ENCODE data around the gene TNRC6C. TPM values are rescaled to one million over a fixed set of nuclear protein-coding genes. Genes with fewer than 3 reads are reported as not detected.
A peak's percentile ranks its signal among the peaks of the same experiment; 100 is the strongest.

TNRC6C gene
- polyA plus RNA-seq, 3 donors: 0.38 to 0.80 (median 0.46) TPM

GRCh38 chr17:77929180-77929564, 29.3 kb upstream of the TNRC6C start:
- Histone ChIP-seq H3K4me3 (replicated peaks in 1 of 3; ENCODE audit: low read depth in 2 of 3, low read length in 3 of 3) (no peak overlapping the region), H3K79me2 (ENCODE audit: insufficient read depth, low read length) (no peaks in the 10 kb centered on the region), H3K4me1 (ENCODE audit: control insufficient read depth in 1 of 2, insufficient read depth in 2 of 2, low read length in 2 of 2) (no peaks in the 10 kb centered on the region), H3K9ac (ENCODE audit: insufficient read depth, low read length, poor library complexity, severe bottlenecking) (no peak overlapping the region), H3K36me3 (replicated peaks in 1 of 2; ENCODE audit: control insufficient read depth in 1 of 2, insufficient read depth in 2 of 2, low read length in 2 of 2) (no peaks in the 10 kb centered on the region), H3K4me2 (replicated peaks; ENCODE audit: extremely low read depth, low read length, poor library complexity, severe bottlenecking) (no peak overlapping the region), H2AFZ (ENCODE audit: insufficient read depth, low read depth, low read length, poor library complexity, severe bottlenecking) (no peak overlapping the region), H3K27me3 (ENCODE audit: control insufficient read depth in 2 of 2, insufficient read depth in 2 of 2, low read length in 2 of 2) (peaks cover 6 to 85% of the 10 kb centered on the region in 2 donors), H4K20me1 (ENCODE audit: insufficient read depth, low read length) (no peaks in the 10 kb centered on the region), H3K9me3 (replicated peaks in 1 of 2; ENCODE audit: control insufficient read depth in 1 of 2, insufficient read depth in 1 of 2, low read length in 2 of 2) (no peaks in the 10 kb centered on the region), H3K27ac (ENCODE audit: low read depth in 1 of 2, low read length in 2 of 2) (no peak overlapping the region)
- Mint-ChIP-seq H3K36me3 (no peaks in the 10 kb centered on the region), H3K4me3 (peak overlapping the region in 1 of 2 donors; percentile 61), H3K27ac (no peak overlapping the region), H3K4me1 (peaks cover 3% of the 10 kb centered on the region), H3K9me3 (peaks cover 0 to 9% (median under 1%) of the 10 kb centered on the region in 7 donors), H3K27me3 (ENCODE audit: low read depth in 3 of 3) (peaks cover 71 to 94% (median 81%) of the 10 kb centered on the region in 3 donors)
- DNase-seq: no peak
- TF ChIP-seq, protein P1, sequence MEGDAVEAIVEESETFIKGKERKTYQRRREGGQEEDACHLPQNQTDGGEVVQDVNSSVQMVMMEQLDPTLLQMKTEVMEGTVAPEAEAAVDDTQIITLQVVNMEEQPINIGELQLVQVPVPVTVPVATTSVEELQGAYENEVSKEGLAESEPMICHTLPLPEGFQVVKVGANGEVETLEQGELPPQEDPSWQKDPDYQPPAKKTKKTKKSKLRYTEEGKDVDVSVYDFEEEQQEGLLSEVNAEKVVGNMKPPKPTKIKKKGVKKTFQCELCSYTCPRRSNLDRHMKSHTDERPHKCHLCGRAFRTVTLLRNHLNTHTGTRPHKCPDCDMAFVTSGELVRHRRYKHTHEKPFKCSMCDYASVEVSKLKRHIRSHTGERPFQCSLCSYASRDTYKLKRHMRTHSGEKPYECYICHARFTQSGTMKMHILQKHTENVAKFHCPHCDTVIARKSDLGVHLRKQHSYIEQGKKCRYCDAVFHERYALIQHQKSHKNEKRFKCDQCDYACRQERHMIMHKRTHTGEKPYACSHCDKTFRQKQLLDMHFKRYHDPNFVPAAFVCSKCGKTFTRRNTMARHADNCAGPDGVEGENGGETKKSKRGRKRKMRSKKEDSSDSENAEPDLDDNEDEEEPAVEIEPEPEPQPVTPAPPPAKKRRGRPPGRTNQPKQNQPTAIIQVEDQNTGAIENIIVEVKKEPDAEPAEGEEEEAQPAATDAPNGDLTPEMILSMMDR (IDR thresholded peaks at IDR 0.05): no peak
- intact Hi-C loops (cut with micrococcal nuclease): no loop called here
- 80% methylated on average over 6 of the region's 6 CpGs for WGBS (ENCODE audit: insufficient coverage)

DNA sequence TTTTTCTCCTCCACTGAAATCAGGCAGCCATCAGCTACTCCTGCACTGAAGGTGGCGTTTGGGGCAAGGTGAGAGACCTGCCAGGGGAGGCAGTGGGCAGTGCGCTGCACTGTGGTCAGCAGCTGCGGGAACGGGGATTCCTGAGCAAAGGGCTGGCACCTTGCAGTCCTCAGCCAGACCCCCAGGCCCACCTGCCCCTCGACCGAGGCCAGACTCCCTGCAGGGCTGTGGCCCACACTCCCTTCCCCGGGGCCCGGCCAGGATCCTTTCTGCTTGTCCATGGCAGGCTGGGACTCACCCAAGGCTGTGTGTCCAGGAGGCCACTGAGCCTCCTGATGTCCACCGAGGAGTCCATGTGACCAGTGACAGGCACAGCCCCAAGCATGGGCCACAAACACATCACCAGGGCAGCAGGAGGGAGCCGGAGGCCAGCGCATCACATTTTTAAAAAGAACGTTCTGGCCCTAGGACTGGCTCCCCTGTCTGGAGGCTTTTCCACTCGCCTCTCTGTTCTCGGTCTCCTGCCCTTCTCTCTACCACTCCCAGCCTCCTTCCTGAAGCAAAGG, 28.5 kb upstream of the TNRC6C start:
- H3K27ac ChIP-seq (ENCODE audit: low read depth in 1 of 2, low read length in 2 of 2): no peak overlapping the region
- intact Hi-C loops (cut with micrococcal nuclease): no loop called here
- no peak overlapping the region for H3K4me3 ChIP-seq (replicated peaks in 1 of 3; ENCODE audit: low read depth in 2 of 3, low read length in 3 of 3)
- TF ChIP-seq, protein P1 (IDR thresholded peaks at IDR 0.05): no peak
- Mint-ChIP-seq H3K27me3 (ENCODE audit: low read depth in 3 of 3) (peaks cover 72 to 94% (median 79%) of the 10 kb centered on the region in 3 donors), H3K36me3 (no peaks in the 10 kb centered on the region), H3K27ac (no peak overlapping the region), H3K4me3 (peak overlapping the region in 1 of 2 donors; percentile 0), H3K4me1 (peaks cover 3% of the 10 kb centered on the region), H3K9me3 (peaks cover 0 to 5% (median 0%) of the 10 kb centered on the region in 7 donors)
- H3K4me1 ChIP-seq (ENCODE audit: control insufficient read depth in 1 of 2, insufficient read depth in 2 of 2, low read length in 2 of 2): no peaks in the 10 kb centered on the region
- no peak for DNase-seq
- H3K36me3 ChIP-seq (replicated peaks in 1 of 2; ENCODE audit: control insufficient read depth in 1 of 2, insufficient read depth in 2 of 2, low read length in 2 of 2): no peaks in the 10 kb centered on the region
- WGBS (ENCODE audit: insufficient coverage): 90% methylated on average over 13 of the region's 14 CpGs
- H2AFZ ChIP-seq (ENCODE audit: insufficient read depth, low read depth, low read length, poor library complexity, severe bottlenecking): no peak overlapping the region
- no peaks in the 10 kb centered on the region for H4K20me1 ChIP-seq (ENCODE audit: insufficient read depth, low read length)
- H3K9me3 ChIP-seq (replicated peaks in 1 of 2; ENCODE audit: control insufficient read depth in 1 of 2, insufficient read depth in 1 of 2, low read length in 2 of 2): no peaks in the 10 kb centered on the region
- no peak overlapping the region for H3K9ac ChIP-seq (ENCODE audit: insufficient read depth, low read length, poor library complexity, severe bottlenecking)
- H3K4me2 ChIP-seq (replicated peaks; ENCODE audit: extremely low read depth, low read length, poor library complexity, severe bottlenecking): no peak overlapping the region
- no peaks in the 10 kb centered on the region for H3K79me2 ChIP-seq (ENCODE audit: insufficient read depth, low read length)
- H3K27me3 ChIP-seq (ENCODE audit: control insufficient read depth in 2 of 2, insufficient read depth in 2 of 2, low read length in 2 of 2): peaks cover 2 to 84% of the 10 kb centered on the region in 2 donors

Data from CD14-positive monocyte (primary cell).